GM19397 (cell line): Measurements from ENCODE around the gene EYS.

ENCODE experiments used
- ATAC-seq: cut with Tn5 transposase; IDR thresholded peaks from one replicate; pipeline ENCODE4 v1.9.1; 2021; ENCODE audit warnings: mild to moderate bottlenecking, moderate library complexity; ENCODE audit not compliant: unreplicated experiment

EYS gene

DNA sequence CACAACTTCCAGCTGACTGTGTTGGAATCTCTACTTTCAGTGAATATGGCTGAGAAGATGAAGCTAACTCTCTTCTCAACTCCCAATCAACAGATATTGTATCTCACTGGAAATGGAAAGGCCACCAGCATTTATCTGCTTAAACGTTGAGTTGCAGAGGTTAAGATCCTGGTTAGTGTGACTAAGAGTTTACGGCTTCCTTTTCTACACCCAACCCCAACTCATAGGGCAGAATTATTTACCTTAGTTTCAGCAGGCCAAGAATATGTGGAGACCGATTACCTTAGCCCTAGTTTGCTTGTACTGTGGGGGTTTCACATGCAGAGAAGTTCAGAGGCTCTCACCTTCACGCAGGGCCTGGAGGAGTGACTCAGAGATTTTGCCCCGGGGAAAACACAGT is 1026.6 kb downstream of the EYS start:
- ATAC-seq = no peak

GRCh38 chr6:64679416-64679815 is 1027.6 kb downstream of the EYS start:
- ATAC-seq = no peak

DNA sequence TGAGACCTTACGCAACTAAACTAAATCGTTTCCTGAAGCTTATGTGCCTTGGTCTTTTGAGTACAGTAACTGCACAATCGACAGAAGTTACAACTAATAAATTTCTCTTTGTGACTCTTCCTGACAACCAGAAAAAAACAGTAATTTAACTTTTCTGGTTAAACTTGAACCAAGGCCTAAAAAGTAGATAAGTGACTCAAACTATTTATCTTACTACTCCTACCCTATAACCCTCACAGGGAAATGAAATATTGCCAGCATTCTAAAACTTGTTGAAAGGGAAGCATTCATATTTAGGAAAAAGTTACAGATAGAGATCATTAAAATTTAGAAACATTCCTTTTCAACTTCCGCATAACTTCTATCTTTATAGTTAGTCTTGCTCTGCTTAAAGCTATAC is 1034.4 kb downstream of the EYS start:
- no peak for ATAC-seq

GRCh38 chr6:64672131-64672530 is 1034.9 kb downstream of the EYS start:
- ATAC-seq = no peak

DNA sequence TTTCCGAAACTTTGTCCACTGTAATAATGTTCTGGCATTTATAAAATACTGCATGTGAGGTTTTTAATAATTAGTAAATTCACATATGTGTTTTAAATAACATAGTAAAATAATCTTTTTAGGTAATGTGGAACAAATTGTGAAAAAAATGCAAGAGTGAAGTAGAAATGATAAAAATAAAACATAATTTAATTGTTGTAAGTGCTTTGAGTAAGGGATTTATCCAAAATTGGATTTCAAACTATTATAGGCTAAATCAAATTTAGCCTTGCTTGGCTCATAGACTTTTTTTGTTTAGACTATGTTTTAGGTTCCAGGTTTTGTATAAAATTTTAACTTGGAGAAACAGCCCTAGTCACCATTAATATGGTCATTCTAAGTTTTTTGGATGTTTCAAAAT is 1041.9 kb downstream of the EYS start:
- ATAC-seq = no peak

DNA sequence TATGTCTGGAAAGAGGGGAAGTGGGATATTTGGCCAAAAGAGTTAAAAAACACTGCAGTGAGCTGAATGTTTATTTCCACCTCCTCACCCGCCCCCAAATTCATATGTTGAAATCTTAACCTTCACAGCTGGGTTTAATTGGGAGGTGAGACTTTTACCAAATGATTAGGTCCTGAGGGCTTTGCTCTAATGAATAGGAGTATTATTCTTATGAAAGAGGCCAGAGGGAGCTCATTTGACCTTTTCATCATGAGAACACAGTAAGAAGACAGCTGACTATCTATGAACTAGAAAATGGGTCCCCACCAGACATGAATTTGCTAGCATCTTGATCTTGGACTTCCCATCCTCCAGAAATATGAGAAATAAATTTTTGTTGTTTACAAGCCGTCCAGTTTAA is 1042.5 kb downstream of the EYS start:
- ATAC-seq = no peak

DNA sequence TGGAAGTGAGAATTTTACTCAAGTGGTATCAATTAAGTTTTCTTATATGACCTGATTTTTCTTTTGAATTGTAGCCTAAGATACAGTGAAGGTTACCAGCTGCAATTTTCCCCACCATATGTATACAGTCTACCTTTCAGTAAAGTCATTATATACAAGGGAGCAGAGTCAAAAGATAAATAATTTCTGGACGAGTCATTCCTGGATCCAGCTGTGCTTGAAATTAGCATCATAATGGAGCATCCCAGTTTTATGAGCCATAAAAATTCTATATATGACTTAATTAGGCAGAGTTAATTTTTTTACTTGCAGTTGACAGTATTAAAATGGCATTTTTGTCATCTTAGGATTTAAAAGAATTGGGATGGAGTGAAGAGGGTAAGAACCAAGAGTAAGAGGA is 1063.0 kb downstream of the EYS start:
- no peak for ATAC-seq

DNA sequence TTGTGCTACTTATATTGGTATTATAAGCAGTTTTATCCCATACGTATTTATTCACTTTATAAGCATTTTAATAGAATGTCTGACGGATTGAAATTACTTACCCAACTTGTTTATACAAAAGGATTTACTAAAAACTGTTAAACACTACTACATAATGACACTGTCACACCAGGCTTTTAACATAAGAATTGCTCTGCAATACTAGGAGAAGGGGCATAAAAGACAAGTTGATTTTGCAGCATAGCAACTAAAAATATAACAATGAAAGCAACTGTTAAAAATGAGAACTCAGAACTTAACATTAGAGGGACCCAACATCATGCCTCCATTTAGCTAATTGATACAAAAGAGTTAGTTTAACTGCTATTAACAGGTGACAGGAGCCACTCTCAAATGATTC is 1076.1 kb downstream of the EYS start:
- ATAC-seq = no peak

GRCh38 chr6:64622944-64623343 is 1084.1 kb downstream of the EYS start:
- ATAC-seq = no peak

- no peak for ATAC-seq
Measured at GRCh38 chr6:64602993-64603392, 1104.0 kb downstream of the EYS start.

- no peak for ATAC-seq
Measured at GRCh38 chr6:64591676-64592036, 1115.4 kb downstream of the EYS start.

DNA sequence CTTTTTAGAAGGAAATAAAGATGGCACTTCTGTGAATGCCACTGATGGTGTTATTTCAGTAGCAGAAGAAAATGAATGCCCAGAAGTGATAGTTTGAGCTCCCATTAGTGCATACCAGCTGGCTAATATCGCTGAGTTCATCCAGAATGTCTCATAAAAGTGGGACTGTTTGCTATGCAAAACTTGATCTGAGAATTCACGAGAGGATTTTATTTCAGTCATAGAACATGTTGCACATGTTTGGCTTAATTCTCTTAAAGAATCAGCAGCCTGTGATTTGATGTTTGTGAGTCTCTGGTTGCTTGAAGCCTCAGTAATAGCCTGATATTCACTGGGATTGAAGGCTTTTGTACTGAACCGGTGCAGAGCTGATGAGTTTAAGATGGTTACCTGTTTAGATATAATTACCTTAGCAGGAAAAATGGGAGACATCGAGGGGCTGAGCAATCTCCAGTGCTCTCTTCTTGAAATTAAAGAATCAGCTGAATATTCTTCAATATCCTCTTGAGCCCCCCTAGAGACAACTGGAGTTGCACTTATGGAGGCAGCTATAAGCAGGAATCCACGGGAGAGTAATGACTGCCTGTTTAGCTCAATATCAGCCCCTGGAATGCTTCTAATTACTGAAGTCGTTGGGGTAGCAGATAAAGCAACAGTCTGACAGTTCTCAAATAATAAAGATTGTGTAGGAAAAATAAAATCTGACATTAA is 1115.9 kb downstream of the EYS start:
- ATAC-seq = no peak

- ATAC-seq = no peak
Measured at GRCh38 chr6:64589961-64590360, 1117.1 kb downstream of the EYS start.

GRCh38 chr6:64580346-64580745 is 1126.7 kb downstream of the EYS start:
- no peak for ATAC-seq

- ATAC-seq = no peak
Measured at GRCh38 chr6:64553249-64553786, 1153.7 kb downstream of the EYS start.

DNA sequence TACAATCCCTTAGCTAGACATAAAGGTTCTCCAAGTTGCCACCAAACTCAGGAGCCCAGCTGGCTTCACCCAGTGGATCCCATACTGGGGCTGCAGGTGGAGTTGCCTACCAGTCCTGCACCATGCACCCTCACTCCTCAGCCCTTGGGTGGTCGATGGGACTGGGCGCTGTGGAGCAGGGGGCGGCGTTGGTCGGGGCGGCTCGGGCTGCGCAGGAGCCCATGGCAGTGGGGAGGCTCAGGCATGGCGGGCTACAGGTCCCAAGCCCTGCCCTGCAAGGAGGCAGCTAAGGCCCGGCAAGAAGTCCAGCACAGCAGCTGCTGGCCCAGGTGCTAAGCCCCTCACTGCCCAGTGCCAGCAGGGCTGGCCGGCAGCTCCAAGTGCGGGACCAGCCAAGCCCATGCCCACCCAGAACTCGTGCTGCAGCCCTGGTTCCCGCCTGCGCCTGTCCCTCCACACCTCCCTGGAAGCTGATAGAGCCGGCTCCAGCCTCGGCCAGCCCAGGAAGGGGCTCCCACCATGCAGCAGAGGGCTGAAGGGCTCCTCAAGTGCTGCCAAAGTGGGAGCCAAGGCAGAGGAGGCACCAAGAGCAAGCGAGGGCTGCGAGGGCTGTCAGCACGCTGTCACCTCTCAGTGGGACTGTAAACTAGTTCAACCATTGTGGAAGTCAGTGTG is 1159.3 kb downstream of the EYS start:
- ATAC-seq = no peak

- ATAC-seq = no peak
Measured at GRCh38 chr6:64539917-64540316, 1167.1 kb downstream of the EYS start.

DNA sequence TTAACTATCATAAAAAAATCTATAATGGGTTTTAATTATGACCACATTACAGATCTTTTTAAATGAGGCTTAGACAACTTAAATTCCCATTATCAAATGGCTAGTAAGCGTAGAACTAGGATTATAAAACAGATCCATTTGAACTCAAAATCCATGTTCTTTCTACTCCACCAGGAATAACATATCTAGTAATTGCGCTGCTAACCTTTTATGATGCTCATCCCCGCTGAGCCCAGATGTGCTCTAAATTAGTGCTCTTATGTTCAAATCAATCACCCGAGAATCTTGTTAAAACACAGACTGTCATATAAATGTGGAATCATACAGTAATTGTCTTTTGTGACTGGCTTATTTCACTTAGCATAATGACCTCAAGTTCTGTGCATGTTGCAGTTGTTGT is 1168.3 kb downstream of the EYS start:
- no peak for ATAC-seq

GRCh38 chr6:64527899-64528298 is 1179.1 kb downstream of the EYS start:
- ATAC-seq = no peak

GRCh38 chr6:64522859-64523258 is 1184.2 kb downstream of the EYS start:
- ATAC-seq = no peak

- ATAC-seq = no peak
Measured at GRCh38 chr6:64520050-64520449, 1187.0 kb downstream of the EYS start.

DNA sequence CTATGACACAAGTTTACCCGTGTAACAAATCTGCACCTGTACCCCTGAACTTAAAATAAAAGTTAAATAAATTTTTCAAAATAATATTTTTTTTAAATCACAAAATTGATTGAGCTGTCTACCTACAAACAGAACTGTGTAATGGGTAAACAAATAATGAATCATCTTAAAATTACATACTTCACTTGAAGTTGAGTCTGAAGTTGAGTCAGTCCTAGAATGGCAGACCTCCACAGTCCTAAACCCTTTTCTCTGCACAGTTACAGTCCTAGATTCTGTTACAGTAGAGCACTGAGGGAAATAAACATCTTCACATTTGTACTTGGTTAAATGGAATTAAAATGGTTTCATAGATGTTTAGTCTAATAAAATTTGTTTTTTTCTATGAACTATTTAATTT is 1190.6 kb downstream of the EYS start:
- ATAC-seq = no peak

DNA sequence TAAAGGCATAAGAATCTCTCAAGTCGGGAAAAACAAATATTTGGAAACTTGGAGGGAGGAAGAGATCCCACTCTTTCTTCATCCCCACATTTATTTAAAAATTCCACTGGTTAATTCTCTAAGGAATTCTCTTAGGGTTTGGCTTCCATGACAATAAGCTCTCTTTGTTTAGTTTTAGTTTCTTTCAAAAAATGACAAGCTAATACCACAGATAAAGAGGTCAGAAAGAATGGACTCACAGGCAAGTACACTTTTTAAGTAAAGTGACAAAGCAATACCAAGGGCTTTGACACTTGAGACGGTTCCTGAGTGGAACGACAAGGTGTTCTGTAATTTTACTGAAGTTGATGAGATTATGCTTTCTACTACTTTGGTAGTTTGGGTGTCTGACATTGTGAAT is 1199.4 kb downstream of the EYS start:
- ATAC-seq = no peak
